Stimulated activated naive CD8-positive, alpha-beta T cell treated with anti-CD3 and anti-CD28 coated beads, Interleukin-15, amount 100 ng/mL, for 72 hours (primary cell): ENCODE data around the gene TBCE.
A peak's percentile ranks its signal among the peaks of the same experiment; 100 is the strongest.
"Not testable (repeated sequence)": the region's sequence is repeated elsewhere in the genome, so short reads cannot be mapped to it uniquely, and the experiment has no call there.

Source experiments
- ATAC-seq: fragments of 150-1000 bp; cut with Tn5 transposase; 2 replicates; pipeline ENCODE4 v1.10.0; 2021; ENCODE audit warnings: mild to moderate bottlenecking, moderate library complexity
- DNase-seq, 2 donors: peaks; one replicate each; pipeline ENCODE4 v3.0.0; 2021 to 2022
- H3K27ac Mint-ChIP-seq, 2 donors: one replicate each; pipeline ENCODE4 v1.8.0; 2022; ENCODE audit warnings: mild to moderate bottlenecking in 2 of 2, mixed read lengths in 2 of 2, moderate library complexity in 2 of 2
- H3K27me3 Mint-ChIP-seq: one replicate; pipeline ENCODE4 v1.8.0; 2022; ENCODE audit warnings: mixed read lengths
- H3K4me1 Mint-ChIP-seq: one replicate; pipeline ENCODE4 v1.8.0; 2022; ENCODE audit warnings: mild to moderate bottlenecking, mixed read lengths
- H3K4me3 Mint-ChIP-seq, 2 donors: one replicate each; pipeline ENCODE4 v1.8.0; 2022; ENCODE audit warnings: mild to moderate bottlenecking in 2 of 2, mixed read lengths in 2 of 2, moderate library complexity in 1 of 2
- H3K9me3 Mint-ChIP-seq, 2 donors: one replicate each; pipeline ENCODE4 v1.8.0; 2022; ENCODE audit warnings: mixed read lengths in 2 of 2

The TBCE gene

GRCh38 chr1:235381955-235382739, 14.9 kb downstream of the TBCE start:
- not testable (repeated sequence) for H3K27me3 Mint-ChIP-seq, DNase-seq, H3K9me3 Mint-ChIP-seq, H3K4me3 Mint-ChIP-seq, H3K4me1 Mint-ChIP-seq, ATAC-seq, H3K27ac Mint-ChIP-seq

GRCh38 chr1:235385633-235386032, 18.4 kb downstream of the TBCE start:
- not testable (repeated sequence) for H3K4me1 Mint-ChIP-seq, DNase-seq, H3K27ac Mint-ChIP-seq, H3K4me3 Mint-ChIP-seq, H3K27me3 Mint-ChIP-seq, ATAC-seq, H3K9me3 Mint-ChIP-seq

GRCh38 chr1:235391874-235392273, 24.6 kb downstream of the TBCE start:
- Mint-ChIP-seq H3K4me3 (no peak overlapping the region), H3K27me3 (no peaks in the 10 kb centered on the region), H3K27ac (no peak overlapping the region), H3K9me3 (no peaks in the 10 kb centered on the region), H3K4me1 (no peaks in the 10 kb centered on the region)
- no peak for DNase-seq
- no peak for ATAC-seq

- Mint-ChIP-seq H3K27me3 (no peaks in the 10 kb centered on the region), H3K4me3 (no peak overlapping the region), H3K9me3 (no peaks in the 10 kb centered on the region), H3K4me1 (peaks cover 5% of the 10 kb centered on the region), H3K27ac (no peak overlapping the region)
- ATAC-seq (no peak), DNase-seq (no peak)
Measured at GRCh38 chr1:235397733-235398132, 30.5 kb downstream of the TBCE start.

- DNase-seq (no peak), ATAC-seq (no peak)
- Mint-ChIP-seq H3K27me3 (no peaks in the 10 kb centered on the region), H3K9me3 (no peaks in the 10 kb centered on the region), H3K4me1 (peaks cover 5% of the 10 kb centered on the region), H3K27ac (no peak overlapping the region), H3K4me3 (no peak overlapping the region)
Measured at GRCh38 chr1:235399661-235400060, 32.4 kb downstream of the TBCE start.

- no peak for ATAC-seq
- H3K27ac Mint-ChIP-seq, result no peak overlapping the region
- no peaks in the 10 kb centered on the region for H3K27me3 Mint-ChIP-seq
- no peaks in the 10 kb centered on the region for H3K9me3 Mint-ChIP-seq
- no peak overlapping the region for H3K4me3 Mint-ChIP-seq
- DNase-seq, result no peak
- H3K4me1 Mint-ChIP-seq, result peaks cover 5% of the 10 kb centered on the region
Measured at GRCh38 chr1:235401251-235401650, 34.0 kb downstream of the TBCE start.

GRCh38 chr1:235402457-235403200, 35.4 kb downstream of the TBCE start:
- H3K9me3 Mint-ChIP-seq, result no peaks in the 10 kb centered on the region
- no peak for DNase-seq

GRCh38 chr1:235403593-235403992, 36.4 kb downstream of the TBCE start:
- H3K4me3 Mint-ChIP-seq, result no peak overlapping the region
- ATAC-seq (no peak), DNase-seq (no peak)
- H3K27me3 Mint-ChIP-seq, result no peaks in the 10 kb centered on the region
- H3K27ac Mint-ChIP-seq, result no peak overlapping the region
- H3K9me3 Mint-ChIP-seq, result no peaks in the 10 kb centered on the region
- peaks cover 5% of the 10 kb centered on the region for H3K4me1 Mint-ChIP-seq

More at GRCh38 chr1:235402457-235403200, 35.4 kb downstream of the TBCE start:
- ATAC-seq, result no peak
- H3K4me1 Mint-ChIP-seq, result peaks cover 5% of the 10 kb centered on the region
- H3K27ac Mint-ChIP-seq, result no peak overlapping the region
- H3K27me3 Mint-ChIP-seq, result no peaks in the 10 kb centered on the region
- no peak overlapping the region for H3K4me3 Mint-ChIP-seq

GRCh38 chr1:235404190-235404589, 37.0 kb downstream of the TBCE start:
- no peaks in the 10 kb centered on the region for H3K27me3 Mint-ChIP-seq
- peaks cover 4% of the 10 kb centered on the region for H3K4me1 Mint-ChIP-seq
- no peaks in the 10 kb centered on the region for H3K9me3 Mint-ChIP-seq
- H3K27ac Mint-ChIP-seq, result no peak overlapping the region
- no peak for ATAC-seq
- H3K4me3 Mint-ChIP-seq, result no peak overlapping the region
- no peak for DNase-seq

GRCh38 chr1:235407419-235407818, 40.2 kb downstream of the TBCE start:
- Mint-ChIP-seq H3K4me1 (peaks cover 9% of the 10 kb centered on the region), H3K27ac (no peak overlapping the region), H3K27me3 (no peaks in the 10 kb centered on the region), H3K9me3 (no peaks in the 10 kb centered on the region), H3K4me3 (no peak overlapping the region)
- ATAC-seq (no peak), DNase-seq (no peak)

- H3K27ac Mint-ChIP-seq, result no peak overlapping the region
- no peaks in the 10 kb centered on the region for H3K27me3 Mint-ChIP-seq
- peaks cover 10% of the 10 kb centered on the region for H3K4me1 Mint-ChIP-seq
- ATAC-seq (no peak), DNase-seq (no peak)
- H3K9me3 Mint-ChIP-seq, result no peaks in the 10 kb centered on the region
- no peak overlapping the region for H3K4me3 Mint-ChIP-seq
Measured at GRCh38 chr1:235408503-235408960, 41.3 kb downstream of the TBCE start.

- ATAC-seq (no peak), DNase-seq (no peak)
- Mint-ChIP-seq H3K9me3 (no peaks in the 10 kb centered on the region), H3K27ac (no peak overlapping the region), H3K4me3 (no peak overlapping the region), H3K4me1 (peaks cover 10% of the 10 kb centered on the region), H3K27me3 (no peaks in the 10 kb centered on the region)
Measured at GRCh38 chr1:235409042-235409820, 42.0 kb downstream of the TBCE start.

GRCh38 chr1:235410467-235410866, 43.2 kb downstream of the TBCE start:
- ATAC-seq, result no peak
- no peak overlapping the region for H3K27ac Mint-ChIP-seq
- H3K4me1 Mint-ChIP-seq, result peaks cover 10% of the 10 kb centered on the region
- H3K27me3 Mint-ChIP-seq, result no peaks in the 10 kb centered on the region
- no peak for DNase-seq
- no peaks in the 10 kb centered on the region for H3K9me3 Mint-ChIP-seq
- H3K4me3 Mint-ChIP-seq, result no peak overlapping the region

- Mint-ChIP-seq H3K27me3 (no peaks in the 10 kb centered on the region), H3K27ac (no peak overlapping the region), H3K4me3 (no peak overlapping the region), H3K4me1 (peaks cover 10% of the 10 kb centered on the region), H3K9me3 (no peaks in the 10 kb centered on the region)
- ATAC-seq (peak; percentile 62), DNase-seq (no peak)
Measured at GRCh38 chr1:235411489-235412486, 44.6 kb downstream of the TBCE start.
